ENCODE data around the gene LIF. TPM values are rescaled to one million over a fixed set of nuclear protein-coding genes. Genes with fewer than 3 reads are reported as not detected.

LIF gene
- polyA plus RNA-seq, 6 donors from 2014 or later, result not detected

- Mint-ChIP-seq H3K27ac (no peak overlapping the region), H3K4me3 (no peak overlapping the region), H3K9me3 (no peaks in the 10 kb centered on the region), H3K36me3 (no peaks in the 10 kb centered on the region), H3K27me3 (peaks cover 18 to 33% (median 33%) of the 10 kb centered on the region in 3 donors), H3K4me1 (peaks cover 8 to 16% (median 10%) of the 10 kb centered on the region in 3 donors)
- no peak for DNase-seq
- no peak for ATAC-seq (ENCODE audit: low read depth in 2 of 2)
Measured at GRCh38 chr22:30279046-30279788, 32.7 kb upstream of the LIF start.

- no peak for ATAC-seq (ENCODE audit: low read depth in 2 of 2)
- no peaks in the 10 kb centered on the region for H3K9me3 Mint-ChIP-seq
- peaks cover 8 to 16% (median 10%) of the 10 kb centered on the region in 3 donors for H3K4me1 Mint-ChIP-seq
- H3K36me3 Mint-ChIP-seq, result no peaks in the 10 kb centered on the region
- no peak overlapping the region for H3K4me3 Mint-ChIP-seq
- peaks cover 18 to 33% (median 33%) of the 10 kb centered on the region in 3 donors for H3K27me3 Mint-ChIP-seq
- no peak for DNase-seq
- H3K27ac Mint-ChIP-seq, result peak overlapping the region in 1 of 6 donors; percentile 63
Measured at GRCh38 chr22:30277547-30278344, 31.2 kb upstream of the LIF start.

DNA sequence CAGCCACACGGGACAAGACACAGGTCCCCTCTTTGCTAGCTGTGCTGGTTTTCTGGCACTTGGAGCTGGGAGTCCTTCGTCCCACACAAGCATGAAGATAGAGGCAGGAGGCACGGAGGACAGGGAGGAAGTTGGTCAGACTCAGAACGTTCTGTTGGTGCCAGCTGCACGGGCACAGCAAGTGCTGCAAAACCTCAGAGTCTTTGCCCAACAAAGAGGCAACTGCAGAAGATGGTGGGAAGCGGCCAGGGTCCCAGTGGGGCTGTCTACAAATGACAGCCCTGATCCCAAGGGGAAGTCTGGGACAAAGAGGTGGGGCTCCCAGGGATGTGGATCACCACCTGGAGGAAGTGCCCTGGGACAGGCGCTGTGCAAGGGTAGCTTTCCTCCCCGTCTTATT lies 29.5 kb upstream of the LIF start:
- Mint-ChIP-seq H3K4me3 (peak overlapping the region in 3 of 8 donors; percentile 8 to 69 (median 47)), H3K36me3 (no peaks in the 10 kb centered on the region), H3K27ac (peak overlapping the region in 2 of 6 donors; percentile 76 to 91), H3K9me3 (no peaks in the 10 kb centered on the region), H3K4me1 (peaks cover 8 to 16% (median 10%) of the 10 kb centered on the region in 3 donors), H3K27me3 (peaks cover 18 to 33% (median 33%) of the 10 kb centered on the region in 3 donors)
- DNase-seq (no peak), ATAC-seq (ENCODE audit: low read depth in 2 of 2) (no peak)

DNA sequence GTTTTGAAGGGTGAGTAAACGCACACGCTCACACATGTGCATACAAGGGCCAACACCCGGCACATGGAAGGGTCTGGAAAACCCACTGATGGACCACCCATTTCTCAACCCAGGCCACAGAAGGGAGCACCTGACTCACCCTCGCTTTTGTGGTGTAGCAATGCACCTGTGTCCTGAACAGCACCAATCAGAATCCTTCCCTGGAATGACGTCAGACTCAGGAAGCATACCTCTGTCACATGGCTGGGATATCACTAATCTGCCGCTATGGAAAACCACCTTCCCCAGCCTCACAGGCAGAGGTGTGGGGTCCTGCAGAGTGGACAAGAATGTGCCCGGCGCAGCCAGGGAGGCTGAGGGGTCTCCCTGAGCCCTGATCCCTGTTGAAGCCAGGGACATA lies 29.1 kb upstream of the LIF start:
- ATAC-seq (ENCODE audit: low read depth in 2 of 2), result peak in 1 of 2 donors; percentile 23
- no peak for DNase-seq
- Mint-ChIP-seq H3K27ac (peak overlapping the region in 2 of 6 donors; percentile 76 to 91), H3K4me1 (peaks cover 8 to 16% (median 10%) of the 10 kb centered on the region in 3 donors), H3K4me3 (peak overlapping the region in 2 of 8 donors; percentile 8 to 47), H3K36me3 (no peaks in the 10 kb centered on the region), H3K27me3 (peaks cover 18 to 33% (median 33%) of the 10 kb centered on the region in 3 donors), H3K9me3 (no peaks in the 10 kb centered on the region)

- peaks cover 12 to 28% (median 27%) of the 10 kb centered on the region in 3 donors for H3K27me3 Mint-ChIP-seq
- no peaks in the 10 kb centered on the region for H3K36me3 Mint-ChIP-seq
- no peak for DNase-seq
- H3K27ac Mint-ChIP-seq, result peak overlapping the region in 3 of 6 donors; percentile 58 to 79 (median 78)
- ATAC-seq (ENCODE audit: low read depth in 2 of 2), result no peak
- H3K4me1 Mint-ChIP-seq, result peaks cover 8 to 16% (median 10%) of the 10 kb centered on the region in 3 donors
- H3K4me3 Mint-ChIP-seq, result no peak overlapping the region
- H3K9me3 Mint-ChIP-seq, result no peaks in the 10 kb centered on the region
Measured at GRCh38 chr22:30274437-30274812, 27.9 kb upstream of the LIF start.

DNA sequence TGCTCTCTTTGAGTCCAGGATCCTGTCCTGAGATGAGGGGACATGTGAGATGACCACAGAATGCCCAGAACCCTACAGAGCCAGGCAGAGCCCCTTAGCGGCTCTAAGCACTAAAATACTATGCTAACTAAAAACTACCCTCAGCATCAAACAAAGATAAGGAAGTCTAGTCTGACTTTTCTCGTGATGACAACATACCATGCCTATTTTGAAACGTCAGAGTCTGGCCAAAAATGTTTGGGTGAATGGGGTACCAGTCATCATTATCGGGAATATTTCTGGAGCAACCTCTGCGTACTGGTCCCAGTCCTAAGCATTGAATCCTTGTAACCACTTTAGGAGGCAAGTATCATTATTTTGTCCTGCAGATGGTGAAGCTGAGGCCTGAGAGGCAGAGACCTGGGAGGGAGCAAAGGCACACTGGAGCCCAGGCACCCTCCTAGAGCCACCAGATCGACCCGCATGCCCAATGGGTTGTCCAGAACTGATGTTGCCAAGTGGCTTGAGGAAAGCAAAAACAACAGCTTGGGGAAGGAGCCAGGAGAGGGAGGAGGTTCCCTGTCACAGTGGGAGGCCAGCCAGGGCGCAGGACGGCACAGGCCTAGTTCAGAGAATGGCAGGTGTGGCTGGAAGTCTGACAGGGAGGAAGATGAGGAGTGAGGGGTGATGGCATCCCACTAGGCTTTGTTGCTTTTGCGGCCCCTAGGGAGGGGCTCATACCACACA lies 27.3 kb upstream of the LIF start:
- Mint-ChIP-seq H3K36me3 (no peaks in the 10 kb centered on the region), H3K9me3 (no peaks in the 10 kb centered on the region), H3K27ac (peak overlapping the region in 2 of 6 donors; percentile 58 to 61), H3K4me3 (no peak overlapping the region), H3K27me3 (peaks cover 10 to 24% (median 22%) of the 10 kb centered on the region in 3 donors), H3K4me1 (peaks cover 8 to 16% (median 10%) of the 10 kb centered on the region in 3 donors)
- ATAC-seq (ENCODE audit: low read depth in 2 of 2) (no peak), DNase-seq (no peak)

DNA sequence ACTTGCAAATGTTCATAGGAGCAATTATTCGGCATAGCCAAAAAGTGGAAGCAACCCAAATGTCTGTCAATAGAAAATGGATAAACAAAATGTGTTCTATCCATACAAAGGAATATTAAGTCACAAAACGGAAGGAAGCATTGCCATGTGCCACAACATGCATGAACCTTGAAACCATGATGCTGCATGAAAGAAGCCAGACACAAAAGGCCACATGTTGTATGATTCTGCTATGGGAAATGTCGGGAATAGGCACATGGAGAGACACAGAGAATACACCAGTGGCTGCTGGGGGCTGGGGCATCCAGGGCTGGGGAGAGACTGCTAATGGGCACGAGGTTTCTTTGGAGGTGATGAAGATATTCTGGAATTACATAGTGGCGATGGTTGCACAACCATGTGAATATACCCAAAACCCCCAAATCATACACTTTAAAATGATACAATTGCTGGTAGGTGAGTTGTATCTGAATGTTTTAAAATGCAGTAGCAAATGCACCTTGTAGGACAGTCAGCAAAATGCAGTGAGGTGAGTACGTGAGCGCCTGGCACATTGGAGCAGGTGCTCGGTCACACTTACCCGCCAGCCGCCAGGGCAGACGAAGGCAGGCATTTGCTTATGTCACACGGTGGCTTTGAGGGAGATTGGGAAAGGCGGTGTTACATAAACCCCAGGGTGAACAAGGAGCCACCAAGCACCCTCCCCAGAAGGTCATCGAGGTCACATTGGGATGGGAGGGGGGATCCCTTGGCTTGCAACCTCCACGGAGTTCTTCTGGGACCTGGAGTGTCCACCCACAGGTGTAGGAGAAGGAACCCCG lies 26.4 kb upstream of the LIF start:
- H3K27ac Mint-ChIP-seq, result peak overlapping the region in 1 of 6 donors; percentile 44
- no peak overlapping the region for H3K4me3 Mint-ChIP-seq
- peaks cover 13 to 23% (median 14%) of the 10 kb centered on the region in 3 donors for H3K4me1 Mint-ChIP-seq
- no peaks in the 10 kb centered on the region for H3K9me3 Mint-ChIP-seq
- H3K36me3 Mint-ChIP-seq, result no peaks in the 10 kb centered on the region
- ATAC-seq (ENCODE audit: low read depth in 2 of 2) (no peak), DNase-seq (no peak)
- H3K27me3 Mint-ChIP-seq, result peaks cover 4 to 16% (median 14%) of the 10 kb centered on the region in 3 donors

GRCh38 chr22:30270832-30271231 lies 24.3 kb upstream of the LIF start:
- Mint-ChIP-seq H3K27me3 (peaks cover 0 to 3% (median 2%) of the 10 kb centered on the region in 3 donors), H3K9me3 (no peaks in the 10 kb centered on the region), H3K4me3 (no peak overlapping the region), H3K4me1 (peaks cover 18 to 32% (median 22%) of the 10 kb centered on the region in 3 donors), H3K27ac (peak overlapping the region in 3 of 6 donors; percentile 19 to 56 (median 31)), H3K36me3 (no peaks in the 10 kb centered on the region)
- ATAC-seq (ENCODE audit: low read depth in 2 of 2) (no peak), DNase-seq (no peak)

GRCh38 chr22:30268331-30268730 lies 21.8 kb upstream of the LIF start:
- ATAC-seq (ENCODE audit: low read depth in 2 of 2), result no peak
- Mint-ChIP-seq H3K4me3 (peak overlapping the region in 7 of 8 donors; percentile 66 to 86 (median 74)), H3K27me3 (no peaks in the 10 kb centered on the region), H3K36me3 (no peaks in the 10 kb centered on the region), H3K4me1 (peaks cover 22 to 36% (median 23%) of the 10 kb centered on the region in 3 donors), H3K9me3 (no peaks in the 10 kb centered on the region), H3K27ac (peak overlapping the region in 5 of 6 donors; percentile 66 to 95 (median 85))
- no peak for DNase-seq

- DNase-seq (peak; percentile 41), ATAC-seq (ENCODE audit: low read depth in 2 of 2) (no peak)
- Mint-ChIP-seq H3K9me3 (no peaks in the 10 kb centered on the region), H3K27ac (peak overlapping the region; percentile 90 to 99 (median 97)), H3K4me3 (peak overlapping the region; percentile 82 to 96 (median 94)), H3K36me3 (no peaks in the 10 kb centered on the region), H3K27me3 (no peaks in the 10 kb centered on the region), H3K4me1 (peaks cover 24 to 42% (median 29%) of the 10 kb centered on the region in 3 donors)
Measured at GRCh38 chr22:30267382-30268302, 21.1 kb upstream of the LIF start.

- Mint-ChIP-seq H3K36me3 (no peaks in the 10 kb centered on the region), H3K27me3 (no peaks in the 10 kb centered on the region), H3K4me3 (peak within 1 kb of the TSS; percentile 82 to 96 (median 94)), H3K4me1 (peaks cover 24 to 42% (median 33%) of the 10 kb centered on the region in 3 donors), H3K27ac (peak within 1 kb of the TSS; percentile 95 to 100 (median 100)), H3K9me3 (no peaks in the 10 kb centered on the region)
- ATAC-seq (ENCODE audit: low read depth in 2 of 2) (peak; percentile 36 to 40), DNase-seq (peak; percentile 72)
Measured at GRCh38 chr22:30266445-30267381, 20.2 kb upstream of the LIF start, which contains the start of gene OSM. Gene OSM, minus strand, starts transcription at chr22:30266851. Its CDS starts 52 bp downstream, at chr22:30266799.

All from naive B cell (primary cell).